AG04450 (cell line): Measurements from ENCODE around the gene UBTD1. TPM values are rescaled to one million over a fixed set of nuclear protein-coding genes. Genes with fewer than 3 reads are reported as not detected.
"Not testable (repeated sequence)": the region's sequence is repeated elsewhere in the genome, so short reads cannot be mapped to it uniquely, and the experiment has no call there.

Experiments
- CTCF ChIA-PET: fragments of 300-600, 350-600 bp; formaldehyde crosslinking; extraction: SDS; loops from one replicate; lab custom pipeline; 2022; ENCODE audit warnings: antibody characterized with exemption, inconsistent platforms; lab: Charles Lee
- POLR2A ChIA-PET: fragments of 350-600 bp; formaldehyde crosslinking; extraction: SDS; loops from one replicate; lab custom pipeline; 2021; ENCODE audit warnings: antibody characterized with exemption, inconsistent platforms; lab: Yijun Ruan, JAX
- DNase-seq: peaks from one replicate; pipeline ENCODE4 v3.0.0-alpha.2; 2011; ENCODE audit warnings: low read depth, low spot score
- H3K27ac ChIP-seq: one replicate; pipeline ENCODE4 v1.5.1; 2012; ENCODE audit warnings: low read depth, low read length, control low read depth
- H3K27me3 ChIP-seq: one replicate; pipeline ENCODE4 v1.6.0; 2012; ENCODE audit warnings: low read length; ENCODE audit not compliant: control insufficient read depth, insufficient read depth
- H3K4me3 ChIP-seq: 2 replicates; pipeline ENCODE4 v1.5.1; 2011; ENCODE audit warnings: mild to moderate bottlenecking, low read depth, low read length, control low read depth
- H3K9me3 ChIP-seq: 2 replicates; pipeline ENCODE4 v1.5.1; 2012; ENCODE audit warnings: low read length; ENCODE audit not compliant: control insufficient read depth, insufficient read depth
- CTCF ChIP-seq: IDR thresholded peaks from 2 replicates; pipeline ENCODE4 v1.5.1; 2011; ENCODE audit warnings: low read depth, low read length, control low read depth, inconsistent platforms
- polyA plus RNA-seq: library from polyadenylated mRNA; depleted of rRNA; stranded (reverse); fragments of >200 nt; gene quantifications from 2 replicates; pipeline ENCODE4 v1.2.3, GENCODE V29; 2011

UBTD1 gene
- polyA plus RNA-seq, 1 experiment = 15.5 TPM

GRCh38 chr10:97549587-97550322, 51.0 kb downstream of the UBTD1 start:
- Histone ChIP-seq H3K4me3 (no peak overlapping the region), H3K27me3 (no peaks in the 10 kb centered on the region), H3K9me3 (no peaks in the 10 kb centered on the region; the same call in 1 of the 2 replicates), H3K27ac (peak overlapping the region; percentile 31)
- no peak for TF ChIP-seq CTCF
- CTCF ChIA-PET = interaction anchor here (2.4 kb wide), 1 partner anchor 22 kb away, joined by 7 read pairs; the partner anchor contains the start of gene ANKRD2
- POLR2A ChIA-PET = no interaction called here
- no peak for DNase-seq

- Histone ChIP-seq H3K27me3 (no peaks in the 10 kb centered on the region), H3K9me3 (peaks cover 3% of the 10 kb centered on the region), H3K27ac (no peak overlapping the region), H3K4me3 (no peak overlapping the region)
- CTCF ChIA-PET = interaction anchor here (1.0 to 4.7 kb wide), 4 partner anchors 21 to 85 kb away, joined by 3 to 44 read pairs (median 6); partner anchors contain the start of genes ANKRD2 and UBTD1
- no peak for DNase-seq
- POLR2A ChIA-PET = no interaction called here
- TF ChIP-seq CTCF = no peak
Measured at GRCh38 chr10:97550336-97551149, 51.8 kb downstream of the UBTD1 start.

- no peak overlapping the region for H3K27ac ChIP-seq
- TF ChIP-seq CTCF = no peak
- ChIA-PET CTCF (interaction anchor here (0.7 to 4.7 kb wide), 6 partner anchors 11 to 86 kb away, joined by 3 to 44 read pairs (median 4); partner anchors contain the start of genes ANKRD2 and UBTD1), POLR2A (no interaction called here)
- no peak for DNase-seq
- H3K9me3 ChIP-seq = peaks cover 6% of the 10 kb centered on the region
- H3K27me3 ChIP-seq = no peaks in the 10 kb centered on the region
- no peak overlapping the region for H3K4me3 ChIP-seq
Measured at GRCh38 chr10:97551271-97551670, 52.5 kb downstream of the UBTD1 start.

GRCh38 chr10:97553575-97554031, 54.9 kb downstream of the UBTD1 start:
- no peaks in the 10 kb centered on the region for H3K27me3 ChIP-seq
- TF ChIP-seq CTCF = peak; percentile 94
- H3K9me3 ChIP-seq = peaks cover 6% of the 10 kb centered on the region
- no peak for DNase-seq
- ChIA-PET POLR2A (interaction anchor here (1.3 kb wide), 1 partner anchor 55 kb away, joined by 5 read pairs; the partner anchor contains the start of gene UBTD1), CTCF (interaction anchor here (0.6 to 4.7 kb wide), 29 partner anchors 8 to 149 kb away, joined by 3 to 44 read pairs (median 6); partner anchors contain the start of gene UBTD1)
- no peak overlapping the region for H3K4me3 ChIP-seq
- no peak overlapping the region for H3K27ac ChIP-seq

GRCh38 chr10:97554336-97554735, 55.6 kb downstream of the UBTD1 start:
- not testable (repeated sequence) for H3K9me3 ChIP-seq, DNase-seq, H3K4me3 ChIP-seq, H3K27me3 ChIP-seq, H3K27ac ChIP-seq
- ChIA-PET CTCF (interaction anchor here (0.8 to 4.7 kb wide), 24 partner anchors 9 to 147 kb away, joined by 3 to 44 read pairs (median 6); partner anchors contain the start of gene UBTD1), POLR2A (interaction anchor here (1.3 kb wide), 1 partner anchor 55 kb away, joined by 5 read pairs; the partner anchor contains the start of gene UBTD1)

- POLR2A ChIA-PET, H3K9me3 ChIP-seq, DNase-seq, H3K27me3 ChIP-seq, H3K27ac ChIP-seq, H3K4me3 ChIP-seq: not testable (repeated sequence)
- CTCF ChIA-PET = interaction anchor here (2.5 to 4.7 kb wide), 3 partner anchors 56 to 94 kb away, joined by 26 to 44 read pairs (median 27); partner anchors contain the start of gene UBTD1
Measured at GRCh38 chr10:97555541-97555940, 56.8 kb downstream of the UBTD1 start.

- H3K9me3 ChIP-seq, H3K27me3 ChIP-seq, H3K27ac ChIP-seq, POLR2A ChIA-PET, DNase-seq, CTCF ChIA-PET, H3K4me3 ChIP-seq: not testable (repeated sequence)
Measured at GRCh38 chr10:97560731-97561381, 62.1 kb downstream of the UBTD1 start.
